GM19238 (cell line): Measurements from ENCODE around the gene CTNNA2.

Experiments used
- DNase-seq: peaks from one replicate; pipeline ENCODE4 v3.0.0; 2011; ENCODE audit warnings: low spot score; ENCODE audit not compliant: insufficient read length

CTNNA2 gene

DNA sequence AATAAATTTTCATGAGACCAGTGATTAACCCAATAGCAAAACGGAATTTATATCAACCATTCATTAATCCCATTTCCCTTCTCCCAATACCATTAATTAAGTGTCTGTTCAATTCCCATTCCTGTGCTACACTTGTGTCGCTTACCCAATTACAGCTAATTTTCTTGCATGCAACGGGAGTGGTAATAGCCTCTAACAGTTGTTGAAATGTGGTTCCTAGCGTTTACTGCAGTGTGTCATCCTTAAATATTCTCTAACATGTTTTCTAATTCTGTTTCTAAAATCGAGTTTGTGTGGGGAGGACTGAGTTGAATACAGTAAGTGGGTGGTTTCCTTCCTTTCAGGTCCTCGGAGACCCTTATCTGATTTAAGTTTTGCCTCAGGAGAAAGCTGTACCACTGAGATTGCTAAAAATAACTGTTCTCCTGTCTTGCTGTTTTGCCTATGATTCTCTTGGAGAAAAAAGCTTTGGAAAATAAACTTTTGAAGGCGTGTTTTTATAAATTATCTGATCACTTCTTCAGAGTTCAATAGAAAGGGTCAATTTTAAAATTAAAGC, 851.0 kb downstream of the CTNNA2 start:
- no peak for DNase-seq

DNA sequence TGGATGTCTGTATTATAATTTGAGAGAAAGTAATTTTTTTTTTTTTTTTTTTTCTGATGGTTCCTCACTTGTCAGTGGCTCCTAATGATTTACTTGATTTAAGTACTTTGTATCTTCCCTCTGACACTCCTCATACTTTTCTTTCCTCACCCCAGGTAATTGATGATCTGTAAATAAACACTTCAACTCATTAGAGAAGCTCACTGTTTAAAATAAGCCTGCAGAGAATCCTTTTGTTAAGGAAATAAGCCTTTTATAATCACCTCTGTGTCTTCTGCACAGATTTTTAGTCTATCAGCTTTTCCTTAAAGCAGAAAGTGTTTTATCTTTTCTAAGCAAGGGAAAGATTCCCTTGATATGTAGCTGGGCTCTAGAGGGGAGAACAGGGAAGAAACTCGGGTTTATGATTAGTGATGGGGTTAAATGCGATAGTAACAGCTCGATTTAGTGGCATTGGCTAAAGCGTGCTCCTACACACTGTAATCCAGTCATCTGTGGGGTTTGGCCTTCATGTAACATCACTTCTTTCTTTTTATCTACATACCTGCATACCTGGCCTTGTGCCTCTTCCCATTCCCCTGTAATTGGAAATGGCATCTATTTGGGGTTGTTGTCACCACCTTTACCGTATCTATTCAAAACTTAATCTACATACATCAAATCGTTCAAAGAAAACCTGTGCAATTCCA, 851.8 kb downstream of the CTNNA2 start:
- DNase-seq = no peak

DNA sequence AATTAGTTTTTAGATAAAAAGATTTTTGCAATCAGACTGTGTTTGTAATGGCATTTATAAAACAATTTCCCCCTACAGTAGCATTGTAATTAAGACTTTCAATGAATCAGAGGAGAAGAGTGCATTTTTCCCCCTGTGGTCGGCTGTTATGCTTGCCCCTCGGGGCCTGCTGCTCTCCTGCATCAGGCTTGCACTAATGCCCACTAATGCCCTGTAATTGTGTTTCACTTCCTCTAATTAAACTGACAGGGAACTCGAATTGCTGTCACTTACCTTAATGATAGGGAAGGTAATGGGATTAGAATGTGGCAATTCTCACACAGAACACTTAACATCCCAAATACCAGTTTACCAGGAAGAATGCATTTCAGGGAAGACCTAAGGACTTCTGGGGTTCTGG, 852.9 kb downstream of the CTNNA2 start:
- DNase-seq = no peak

DNA sequence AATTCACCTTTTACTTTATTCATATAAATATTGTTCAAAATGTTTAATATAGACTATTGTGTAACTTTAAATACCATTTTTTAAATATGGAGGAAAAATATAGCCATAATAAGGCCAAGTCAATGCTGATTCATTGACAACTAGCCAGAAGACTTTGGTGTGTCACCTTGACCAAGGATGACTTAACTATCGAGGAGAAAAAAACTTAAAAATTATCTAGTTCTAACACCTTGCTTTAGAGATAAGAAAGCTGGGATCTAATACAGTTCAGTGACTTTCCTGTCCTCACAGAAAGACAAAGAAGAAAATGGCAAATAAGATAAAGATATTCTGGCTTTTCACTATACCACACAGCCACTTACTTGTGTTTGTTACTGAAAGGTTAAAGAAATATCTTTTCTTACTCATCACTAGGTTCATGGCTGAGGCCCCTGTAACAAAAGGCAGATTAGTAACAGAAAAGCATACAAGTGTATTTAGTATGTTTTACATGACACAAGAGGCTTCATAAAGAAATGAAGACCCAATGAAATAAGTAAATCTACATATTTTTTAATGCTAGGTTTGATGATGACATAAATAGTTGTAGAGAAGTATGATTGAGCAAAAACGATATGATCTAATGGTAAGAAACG, 857.6 kb downstream of the CTNNA2 start:
- no peak for DNase-seq

DNA sequence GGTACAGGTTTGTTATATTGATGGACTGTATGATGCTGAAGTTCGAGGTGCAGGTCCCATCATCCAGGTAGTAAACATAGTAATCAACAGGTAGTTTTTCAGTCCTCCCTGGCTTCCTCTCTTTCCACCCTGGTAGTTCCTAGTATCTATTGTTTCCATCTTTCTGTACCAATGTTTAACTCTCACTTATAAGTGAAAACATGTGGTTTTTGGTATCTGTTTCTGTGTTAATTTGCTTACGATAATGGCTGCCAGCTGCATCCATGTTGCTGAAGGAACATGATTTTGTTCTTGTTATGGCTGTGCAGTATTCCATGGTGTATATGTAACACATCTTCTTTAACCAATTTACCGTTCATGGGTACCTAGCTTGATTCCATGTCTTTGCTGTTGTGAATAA, 861.3 kb downstream of the CTNNA2 start:
- DNase-seq = no peak

DNA sequence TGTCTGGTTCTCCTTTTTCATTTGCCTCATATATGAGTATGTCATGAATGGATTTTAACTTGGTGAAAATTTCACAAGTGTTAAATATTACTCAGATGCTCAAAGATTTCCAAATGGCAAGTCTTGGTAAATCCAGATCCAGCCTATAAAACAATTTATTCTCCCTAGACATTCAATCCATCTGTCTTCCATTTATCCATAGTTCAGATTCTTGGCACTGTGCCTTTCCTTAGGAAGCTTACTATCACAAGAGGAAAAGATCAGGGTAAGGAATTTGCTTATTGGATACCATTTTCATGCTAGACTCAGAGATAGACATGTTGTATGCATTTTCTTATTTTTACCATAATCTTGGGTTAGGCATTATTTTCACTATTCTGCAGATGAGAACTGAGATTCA, 864.2 kb downstream of the CTNNA2 start:
- DNase-seq = no peak

DNA sequence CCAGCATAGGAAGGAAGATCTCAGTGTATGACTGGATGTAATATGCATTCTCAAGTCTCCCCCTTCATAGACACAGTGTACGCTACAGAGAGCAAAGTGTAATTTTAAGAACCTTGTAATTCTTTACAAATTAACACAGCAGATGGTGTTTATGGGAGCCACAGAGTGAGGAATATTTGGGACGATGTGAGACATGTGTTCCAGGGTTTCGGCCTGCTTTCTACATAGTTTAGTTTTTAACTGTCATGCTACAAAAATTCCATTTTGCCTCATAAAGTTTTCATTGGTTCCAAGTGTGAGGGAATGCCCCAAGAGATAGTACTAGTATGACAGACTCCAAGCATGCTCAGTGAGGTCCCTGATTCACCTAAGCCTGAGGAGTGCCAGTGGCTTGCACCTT, 867.9 kb downstream of the CTNNA2 start:
- no peak for DNase-seq

DNA sequence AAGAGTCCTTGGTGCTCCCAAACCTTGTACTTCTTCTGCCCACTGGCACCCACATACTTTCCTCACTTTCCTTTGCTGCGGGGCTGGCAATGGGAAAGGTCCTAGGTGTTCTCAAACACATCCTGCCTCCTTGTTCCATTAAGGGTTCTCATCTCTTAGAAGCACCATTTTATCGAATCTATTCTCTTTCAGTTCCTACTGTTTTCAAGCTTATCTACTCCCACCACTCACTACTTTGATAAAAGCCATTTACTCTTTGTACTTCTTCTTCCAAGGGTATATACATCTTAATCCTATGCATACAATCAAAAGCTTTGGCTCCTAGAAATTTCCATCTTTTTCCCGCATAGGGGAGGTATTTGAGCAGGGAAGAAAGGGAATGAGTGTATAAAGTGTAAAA, 868.8 kb downstream of the CTNNA2 start:
- no peak for DNase-seq

DNA sequence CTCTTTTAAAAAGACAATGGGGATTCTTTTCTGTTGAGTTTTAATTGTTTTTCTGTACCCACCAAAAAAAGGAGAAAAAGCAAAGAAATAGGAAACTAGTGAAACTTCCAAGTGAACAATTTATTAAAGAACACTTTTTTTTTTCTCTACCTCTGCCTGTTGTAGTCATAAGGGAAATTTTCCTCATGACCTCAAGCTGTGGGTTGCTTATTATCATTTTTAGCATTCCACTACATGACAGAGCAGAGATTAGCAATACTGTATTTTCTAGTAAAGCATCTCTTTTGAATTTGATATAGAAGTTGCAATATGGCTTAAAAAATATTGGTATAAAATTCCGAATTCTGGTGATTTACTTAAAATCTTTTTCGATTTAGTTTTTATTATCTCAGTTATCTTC, 879.6 kb downstream of the CTNNA2 start:
- no peak for DNase-seq

DNA sequence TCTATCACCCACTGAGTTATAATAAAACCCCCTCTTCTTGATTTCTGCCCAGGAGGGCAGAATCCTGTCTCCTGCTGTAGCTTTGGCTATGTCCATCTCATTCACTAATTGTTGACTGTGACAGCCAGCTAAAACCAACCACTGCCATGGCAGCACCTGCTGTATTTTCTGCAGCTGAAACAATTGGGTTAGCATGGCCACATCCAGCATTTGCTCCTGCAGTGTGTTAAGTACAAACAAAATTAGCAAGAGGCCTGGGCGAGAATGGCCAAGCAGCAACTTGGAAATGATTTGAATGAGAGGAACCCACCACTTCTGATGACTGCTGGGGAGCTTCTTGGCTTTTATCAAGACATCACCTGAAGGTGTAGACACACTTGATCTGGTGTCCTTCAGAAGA, 881.1 kb downstream of the CTNNA2 start:
- no peak for DNase-seq

DNA sequence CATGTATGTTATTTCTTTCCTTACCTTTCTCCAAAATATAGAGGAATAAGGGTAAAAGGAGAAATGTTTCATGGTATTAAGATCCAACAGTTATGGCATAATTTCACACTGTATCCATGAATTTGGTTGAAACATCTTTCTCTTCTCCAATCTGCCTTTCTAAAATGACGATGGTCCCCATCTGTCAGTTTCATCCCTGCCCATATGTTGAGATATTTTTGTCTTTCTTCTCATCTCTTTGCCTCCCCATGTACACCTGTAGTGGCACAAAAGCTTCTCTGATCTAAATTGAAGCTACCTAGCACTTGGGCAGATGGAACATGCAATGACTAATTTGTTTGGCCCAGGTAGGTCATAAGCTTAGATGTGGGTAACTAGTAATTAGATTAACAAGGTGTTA, 882.4 kb downstream of the CTNNA2 start:
- no peak for DNase-seq

DNA sequence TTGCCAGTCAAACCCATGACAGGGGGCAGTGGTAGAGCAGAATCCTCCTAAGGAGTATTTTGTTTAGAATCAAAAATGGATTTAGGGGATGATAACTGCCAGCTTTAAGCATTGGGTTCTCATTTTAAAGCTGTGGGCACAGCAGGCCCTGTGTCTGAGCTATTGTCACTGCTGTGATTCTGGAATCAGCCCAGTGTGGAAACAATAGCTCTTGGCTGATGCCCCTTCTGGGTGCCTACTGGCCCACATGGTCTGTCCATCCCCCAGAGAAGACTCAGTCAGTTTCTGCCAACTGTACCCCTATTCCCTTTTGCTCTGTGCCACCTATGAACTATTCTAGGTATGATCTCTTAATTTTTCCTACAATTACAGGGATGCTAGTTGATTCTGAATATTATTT, 883.4 kb downstream of the CTNNA2 start:
- DNase-seq = no peak

DNA sequence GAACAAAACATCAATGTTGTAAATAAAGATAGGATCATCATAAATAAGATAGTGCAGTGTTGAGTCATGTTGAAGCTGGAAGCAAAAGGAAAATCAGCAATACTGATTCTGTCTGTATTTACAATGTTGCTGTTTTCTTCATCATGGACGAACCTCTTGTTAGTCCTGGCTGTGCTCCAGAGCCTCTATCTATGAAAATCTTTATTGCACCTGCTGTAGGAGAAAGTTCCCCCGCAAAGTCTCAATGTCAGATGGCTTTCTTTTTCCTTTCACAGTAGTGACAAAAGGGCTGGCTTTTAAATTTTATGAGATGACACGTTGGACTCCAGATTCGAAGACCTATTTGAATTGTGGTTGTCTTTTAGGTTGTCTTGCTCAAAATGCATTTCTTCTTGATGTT, 890.2 kb downstream of the CTNNA2 start:
- no peak for DNase-seq

DNA sequence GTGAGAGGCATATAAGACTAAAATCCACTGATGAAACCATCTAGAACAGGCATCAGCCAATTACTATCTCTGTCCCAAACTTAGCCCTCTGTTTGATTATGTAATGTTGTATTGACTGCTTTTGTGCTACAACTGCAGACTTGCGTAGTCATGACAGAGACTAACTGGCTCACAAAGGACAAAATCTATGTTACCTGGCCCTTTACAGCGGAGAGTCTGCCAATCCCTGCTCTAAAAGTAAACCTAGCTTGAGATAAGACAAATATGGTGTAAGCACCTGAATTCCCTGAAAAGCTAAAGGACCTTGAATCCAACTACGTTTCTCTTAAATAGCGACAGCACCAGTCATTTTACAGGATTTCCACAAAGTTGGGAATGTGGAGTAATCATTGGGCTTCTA, 894.5 kb downstream of the CTNNA2 start:
- no peak for DNase-seq

DNA sequence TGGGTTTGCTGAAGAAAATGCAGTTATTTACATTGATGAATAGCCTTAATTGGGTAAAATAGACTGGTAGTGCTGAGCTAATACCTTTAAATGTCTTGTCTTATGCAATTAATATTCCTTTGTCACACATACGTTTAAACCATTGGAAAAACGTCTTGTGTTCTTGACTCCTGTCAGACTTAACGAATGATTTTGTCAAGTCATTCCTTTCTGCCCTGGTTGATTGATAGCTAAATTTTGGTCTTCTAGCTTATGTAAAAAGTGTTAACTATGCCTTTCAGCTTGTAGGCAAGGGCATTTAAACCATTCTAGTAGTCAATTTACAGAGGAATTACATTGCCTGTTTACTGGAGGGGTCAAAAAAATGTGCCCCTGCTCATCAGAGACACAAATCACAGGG, 897.5 kb downstream of the CTNNA2 start:
- DNase-seq = no peak

DNA sequence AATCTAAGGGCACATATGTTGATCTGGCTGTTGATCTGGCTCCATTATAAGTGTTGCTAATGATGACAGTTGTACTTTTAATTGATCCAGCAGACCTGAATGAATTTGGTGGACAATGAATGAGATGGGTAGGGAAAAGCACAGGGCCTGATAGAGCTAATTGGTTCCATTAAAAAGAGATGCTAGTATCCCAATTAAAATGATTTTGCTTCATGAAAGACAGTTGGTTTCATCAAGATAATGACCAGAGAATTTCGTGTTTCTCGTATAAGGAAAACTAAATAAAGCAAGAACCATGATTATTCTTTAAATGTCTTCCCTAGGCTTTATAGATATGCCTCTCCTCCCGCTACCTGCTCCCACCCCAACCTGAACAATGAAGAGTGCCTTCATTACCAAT, 900.3 kb downstream of the CTNNA2 start:
- DNase-seq = no peak

DNA sequence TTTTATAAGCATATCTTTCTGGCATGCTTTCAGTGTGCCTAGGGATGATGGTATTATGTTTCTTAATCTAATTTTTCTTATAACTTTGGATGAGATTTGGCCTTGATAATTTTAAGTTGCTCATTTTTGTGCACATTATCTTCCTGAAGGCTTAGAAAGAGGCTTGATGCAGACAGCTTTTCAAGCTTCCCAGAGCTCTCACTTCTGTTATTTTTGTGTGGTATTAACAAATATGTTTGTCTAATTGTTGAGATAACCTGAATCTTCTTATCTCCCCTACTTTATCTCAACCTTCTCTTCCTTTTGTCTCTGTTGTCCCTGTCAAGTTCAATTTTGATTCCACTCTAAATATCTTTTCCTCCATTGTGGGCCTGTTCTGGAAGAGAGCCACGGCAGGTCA, 904.9 kb downstream of the CTNNA2 start:
- no peak for DNase-seq

DNA sequence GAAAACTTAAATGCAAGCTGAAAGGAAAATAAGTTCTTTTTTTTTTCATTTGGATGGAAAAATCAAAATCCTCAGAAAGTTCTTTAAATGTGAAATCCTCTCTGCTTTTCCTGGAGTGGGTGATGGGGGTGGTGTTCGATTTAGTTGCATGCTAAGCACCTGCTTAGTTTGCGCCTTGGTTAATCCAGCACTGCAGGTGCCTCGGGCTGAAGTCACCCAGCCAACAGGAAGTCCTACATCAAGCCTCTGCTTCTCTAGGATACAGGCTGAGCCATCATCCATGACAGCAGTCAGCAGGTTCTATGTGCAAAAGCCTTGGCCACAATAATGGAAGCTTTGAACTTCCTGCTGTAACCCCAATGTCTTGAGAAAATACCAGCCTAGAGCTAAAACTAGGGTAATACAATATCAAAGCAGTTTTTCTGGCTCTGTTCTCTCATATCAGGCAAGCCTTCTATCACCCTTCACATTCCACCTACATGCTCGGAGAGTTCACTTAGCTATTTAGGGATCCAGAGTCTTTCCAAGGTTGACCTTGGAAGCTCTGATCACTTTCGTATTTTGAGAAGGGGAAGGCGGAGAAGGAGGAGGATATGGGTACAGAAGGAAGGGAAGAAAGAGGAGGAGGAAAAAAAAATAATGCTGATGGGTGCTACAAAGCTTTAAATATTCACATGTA, 907.8 kb downstream of the CTNNA2 start:
- DNase-seq = no peak

DNA sequence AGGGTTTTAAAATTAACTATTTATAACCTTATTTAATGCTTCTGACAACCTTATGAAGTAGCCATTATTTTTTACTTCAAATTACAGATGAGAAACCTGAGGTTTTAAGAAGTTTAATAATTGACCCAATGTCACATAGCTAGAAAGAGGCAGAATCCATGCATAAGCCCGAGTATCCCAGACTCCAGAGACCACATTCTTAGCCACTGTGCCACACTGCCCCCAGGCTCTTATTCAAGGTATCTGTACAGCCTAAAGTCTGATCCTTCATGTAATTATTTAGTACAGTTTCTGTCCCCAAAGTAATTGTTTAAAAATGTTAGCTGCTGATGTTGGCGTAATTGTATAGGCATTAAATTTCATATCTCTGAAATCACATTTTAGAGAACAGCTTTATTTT, 916.4 kb downstream of the CTNNA2 start:
- no peak for DNase-seq

DNA sequence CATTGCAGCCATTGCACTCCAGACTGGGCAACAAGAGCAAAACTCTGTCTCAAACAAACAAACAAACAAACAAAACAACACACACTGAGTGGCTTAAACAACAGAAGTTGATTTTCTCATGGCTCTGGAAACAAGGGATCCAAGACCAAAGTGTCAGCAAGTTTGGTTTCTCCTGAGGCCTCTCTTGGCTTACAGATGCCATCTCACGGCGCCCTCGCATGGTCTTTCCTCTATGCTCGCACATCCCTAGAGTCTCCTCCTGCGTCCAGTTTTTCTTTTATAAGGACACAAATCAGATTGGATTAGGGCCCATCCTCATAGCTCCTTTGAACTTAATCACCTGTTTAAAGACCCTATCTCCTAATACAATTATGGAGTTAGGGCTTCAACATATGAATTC, 925.1 kb downstream of the CTNNA2 start:
- DNase-seq = no peak

DNA sequence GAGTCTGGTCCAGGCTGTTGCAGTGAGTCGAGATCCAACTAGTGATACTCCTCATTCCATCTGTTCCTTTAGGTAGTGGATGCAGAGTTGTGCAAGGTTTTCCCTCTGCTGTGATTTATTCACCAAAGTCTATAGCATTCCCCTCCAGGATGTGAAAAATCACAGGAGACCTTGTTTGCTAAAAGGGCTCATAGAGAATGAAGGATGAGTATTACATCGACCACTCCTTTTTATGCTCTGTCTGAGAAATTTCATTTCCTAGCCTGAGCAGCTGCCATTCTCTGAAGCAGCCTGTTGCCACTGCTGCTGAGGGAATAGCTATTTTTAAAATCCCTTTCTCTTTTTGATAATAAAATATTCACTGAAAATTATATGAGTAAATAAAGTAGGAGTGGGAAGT, 925.8 kb downstream of the CTNNA2 start:
- DNase-seq = no peak

DNA sequence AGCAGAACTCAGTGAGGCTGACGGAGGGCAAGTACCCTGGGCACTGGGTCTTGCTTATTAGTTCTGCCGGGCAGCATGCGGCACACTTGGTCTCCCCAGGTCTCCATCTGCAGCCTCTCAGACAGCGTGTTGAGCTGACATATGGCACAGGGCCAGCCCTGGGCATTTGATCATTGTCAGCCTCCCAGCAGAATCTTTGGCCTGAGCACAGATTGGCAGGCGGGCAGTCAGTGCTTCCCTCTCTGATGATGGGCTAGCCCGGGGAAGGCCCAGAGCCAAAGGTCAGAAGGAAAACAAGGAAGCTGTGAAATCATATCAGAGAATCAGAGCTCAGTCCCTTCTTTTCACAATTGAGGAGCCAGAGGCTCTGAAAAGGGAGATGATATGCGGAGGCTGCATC, 941.8 kb downstream of the CTNNA2 start:
- no peak for DNase-seq

DNA sequence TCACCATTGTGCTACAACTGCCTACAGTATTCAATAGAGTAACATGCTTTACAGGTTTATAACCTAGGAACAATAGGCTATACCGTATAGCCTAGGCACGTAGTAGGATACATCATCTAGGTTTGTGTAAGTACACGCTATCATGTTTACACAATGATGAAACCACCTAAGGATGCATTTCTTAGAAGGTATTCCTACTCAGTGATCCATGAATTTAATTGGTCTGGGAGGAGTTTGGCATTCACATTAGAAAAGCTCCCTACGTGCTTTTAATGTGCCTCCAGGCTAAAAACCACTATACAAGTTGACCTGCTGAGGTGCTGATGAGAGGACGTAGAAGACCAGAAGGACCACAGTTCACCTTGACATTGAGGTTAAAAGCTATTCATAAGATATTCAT, 946.2 kb downstream of the CTNNA2 start:
- no peak for DNase-seq
